Measurements from ENCODE around the gene ZFAND4.
"Not testable (repeated sequence)": the region's sequence is repeated elsewhere in the genome, so short reads cannot be mapped to it uniquely, and the experiment has no call there.

The ZFAND4 gene

DNA sequence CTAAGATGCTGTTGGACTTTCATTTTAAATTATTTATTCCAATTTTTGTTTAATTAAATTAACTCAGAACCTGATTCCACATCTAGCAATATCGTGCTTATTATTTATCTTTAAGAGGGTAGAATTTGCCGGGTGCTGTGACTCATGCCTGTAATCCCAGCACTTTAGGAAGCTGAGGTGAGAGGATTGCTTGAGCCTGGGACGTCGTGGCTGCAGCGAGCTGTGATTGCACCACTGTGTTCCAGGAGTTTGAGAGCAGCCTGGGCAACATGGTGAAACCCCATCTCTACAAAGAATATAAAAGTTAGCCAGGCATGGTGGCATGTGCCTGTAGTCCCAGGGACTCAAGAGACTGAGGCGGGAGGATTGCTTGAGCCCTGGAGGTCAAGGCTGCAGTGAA, 47.8 kb downstream of the ZFAND4 start:
- TF ChIP-seq, protein P1, sequence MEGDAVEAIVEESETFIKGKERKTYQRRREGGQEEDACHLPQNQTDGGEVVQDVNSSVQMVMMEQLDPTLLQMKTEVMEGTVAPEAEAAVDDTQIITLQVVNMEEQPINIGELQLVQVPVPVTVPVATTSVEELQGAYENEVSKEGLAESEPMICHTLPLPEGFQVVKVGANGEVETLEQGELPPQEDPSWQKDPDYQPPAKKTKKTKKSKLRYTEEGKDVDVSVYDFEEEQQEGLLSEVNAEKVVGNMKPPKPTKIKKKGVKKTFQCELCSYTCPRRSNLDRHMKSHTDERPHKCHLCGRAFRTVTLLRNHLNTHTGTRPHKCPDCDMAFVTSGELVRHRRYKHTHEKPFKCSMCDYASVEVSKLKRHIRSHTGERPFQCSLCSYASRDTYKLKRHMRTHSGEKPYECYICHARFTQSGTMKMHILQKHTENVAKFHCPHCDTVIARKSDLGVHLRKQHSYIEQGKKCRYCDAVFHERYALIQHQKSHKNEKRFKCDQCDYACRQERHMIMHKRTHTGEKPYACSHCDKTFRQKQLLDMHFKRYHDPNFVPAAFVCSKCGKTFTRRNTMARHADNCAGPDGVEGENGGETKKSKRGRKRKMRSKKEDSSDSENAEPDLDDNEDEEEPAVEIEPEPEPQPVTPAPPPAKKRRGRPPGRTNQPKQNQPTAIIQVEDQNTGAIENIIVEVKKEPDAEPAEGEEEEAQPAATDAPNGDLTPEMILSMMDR (IDR thresholded peaks at IDR 0.05; ENCODE audit: insufficient read depth, low read depth, low read length, missing control alignments) = no peak
- no peak for DNase-seq (ENCODE audit: low read depth)
- H3K4me3 ChIP-seq (ENCODE audit: low read length) = no peak overlapping the region

DNA sequence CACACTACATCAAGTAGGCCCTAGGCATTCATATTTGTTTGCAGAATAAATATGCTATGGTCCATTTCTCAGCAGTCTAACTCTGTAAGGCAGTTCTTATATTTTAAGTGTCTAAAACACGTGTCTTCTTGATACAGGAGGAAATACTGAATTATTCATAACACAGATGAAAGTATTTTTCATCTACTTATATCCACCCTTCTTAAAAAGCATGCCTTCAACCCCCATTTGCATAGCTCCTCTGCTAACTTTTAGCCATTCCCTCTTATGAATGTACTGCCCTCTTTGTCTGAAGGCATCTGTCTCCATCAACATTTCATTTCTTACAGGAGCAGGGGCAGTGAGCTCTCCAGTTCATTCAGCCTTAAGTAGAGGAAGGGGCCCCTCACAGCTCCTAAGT, 57.7 kb downstream of the ZFAND4 start:
- TF ChIP-seq, protein P1 (IDR thresholded peaks at IDR 0.05; ENCODE audit: insufficient read depth, low read depth, low read length, missing control alignments) = no peak
- H3K4me3 ChIP-seq (ENCODE audit: low read length) = no peak overlapping the region
- DNase-seq (ENCODE audit: low read depth) = no peak

DNA sequence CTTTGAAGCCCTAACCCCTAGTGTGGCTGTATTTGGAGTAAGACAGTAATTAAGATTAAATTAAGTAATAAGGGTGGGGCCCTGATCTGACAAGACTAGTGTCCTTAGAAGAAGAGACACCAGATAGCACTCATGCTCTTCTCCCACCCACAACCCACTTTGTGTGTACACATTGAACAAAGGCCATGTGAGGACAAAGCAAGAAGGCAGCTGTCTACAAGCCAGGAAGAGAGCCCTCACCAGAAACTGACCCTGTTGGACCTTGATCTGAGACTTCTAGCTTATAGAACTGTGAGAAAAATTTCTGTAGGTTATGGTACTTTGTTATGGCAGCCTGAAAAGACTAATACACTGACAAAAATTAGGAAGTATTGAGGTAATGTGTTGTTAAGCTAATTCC, 59.8 kb downstream of the ZFAND4 start:
- H3K4me3 ChIP-seq (ENCODE audit: low read length) = no peak overlapping the region
- DNase-seq (ENCODE audit: low read depth) = no peak
- TF ChIP-seq, protein P1 (IDR thresholded peaks at IDR 0.05; ENCODE audit: insufficient read depth, low read depth, low read length, missing control alignments) = no peak

DNA sequence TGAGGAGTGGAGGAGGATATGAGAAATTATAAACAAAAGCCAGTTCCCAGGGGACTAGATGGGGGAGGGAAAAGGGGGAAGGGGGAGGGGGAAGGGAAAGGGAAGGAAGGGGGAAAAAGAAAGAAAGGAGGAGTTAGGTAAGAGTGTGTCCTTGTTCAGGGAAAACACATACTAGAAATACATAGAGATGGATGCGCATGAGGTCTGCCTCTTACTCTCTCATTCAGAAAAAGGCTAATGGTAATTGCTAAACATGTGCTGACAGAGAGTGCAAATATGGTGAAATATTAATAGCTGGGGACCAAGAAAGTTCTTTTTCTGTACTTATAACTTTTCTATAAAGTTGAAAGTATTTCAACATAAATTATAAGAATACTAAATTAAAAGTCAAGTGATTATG, 64.5 kb downstream of the ZFAND4 start:
- no peak for DNase-seq (ENCODE audit: low read depth)
- no peak overlapping the region for H3K4me3 ChIP-seq (ENCODE audit: low read length)
- TF ChIP-seq, protein P1 (IDR thresholded peaks at IDR 0.05; ENCODE audit: insufficient read depth, low read depth, low read length, missing control alignments) = no peak

DNA sequence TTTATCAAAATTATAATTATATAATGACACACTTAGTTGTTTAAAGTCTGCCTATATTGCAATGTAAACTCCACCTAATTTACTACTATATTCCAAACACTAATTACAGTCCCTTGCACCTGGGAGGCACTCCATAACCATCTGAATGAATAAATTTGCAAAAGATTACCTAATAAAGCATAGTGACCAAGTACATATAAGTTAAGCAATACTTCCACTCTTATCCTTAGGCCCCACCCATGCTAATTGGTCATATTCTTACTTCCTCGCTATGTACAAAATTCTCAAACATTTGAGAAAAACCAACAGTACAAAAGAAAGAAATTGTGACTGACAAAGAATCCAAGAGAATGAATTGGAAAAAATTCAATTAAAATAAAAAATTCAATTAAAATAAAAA, 65.3 kb downstream of the ZFAND4 start:
- no peak overlapping the region for H3K4me3 ChIP-seq (ENCODE audit: low read length)
- no peak for DNase-seq (ENCODE audit: low read depth)
- TF ChIP-seq, protein P1 (IDR thresholded peaks at IDR 0.05; ENCODE audit: insufficient read depth, low read depth, low read length, missing control alignments) = no peak

DNA sequence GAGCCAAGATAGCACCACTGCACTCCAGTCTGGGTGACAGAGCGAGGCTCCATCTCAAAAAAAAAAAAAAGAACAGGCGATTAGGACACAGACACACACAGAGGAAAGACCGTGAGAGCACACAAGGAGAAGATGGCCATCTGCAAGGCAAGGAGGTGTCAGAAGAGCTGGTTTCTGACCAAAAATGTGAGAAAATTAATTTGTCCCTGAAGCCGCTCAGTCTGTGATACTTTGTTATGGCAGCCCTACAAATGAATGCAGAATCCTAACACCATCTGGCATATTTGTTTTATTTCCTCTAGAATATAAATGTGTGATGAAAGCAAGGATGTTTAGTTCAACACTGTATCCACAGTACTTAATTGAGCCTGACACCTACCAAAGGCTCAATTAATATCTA, 69.7 kb downstream of the ZFAND4 start:
- TF ChIP-seq, protein P1 (IDR thresholded peaks at IDR 0.05; ENCODE audit: insufficient read depth, low read depth, low read length, missing control alignments) = no peak
- DNase-seq (ENCODE audit: low read depth) = no peak
- H3K4me3 ChIP-seq (ENCODE audit: low read length) = no peak overlapping the region

DNA sequence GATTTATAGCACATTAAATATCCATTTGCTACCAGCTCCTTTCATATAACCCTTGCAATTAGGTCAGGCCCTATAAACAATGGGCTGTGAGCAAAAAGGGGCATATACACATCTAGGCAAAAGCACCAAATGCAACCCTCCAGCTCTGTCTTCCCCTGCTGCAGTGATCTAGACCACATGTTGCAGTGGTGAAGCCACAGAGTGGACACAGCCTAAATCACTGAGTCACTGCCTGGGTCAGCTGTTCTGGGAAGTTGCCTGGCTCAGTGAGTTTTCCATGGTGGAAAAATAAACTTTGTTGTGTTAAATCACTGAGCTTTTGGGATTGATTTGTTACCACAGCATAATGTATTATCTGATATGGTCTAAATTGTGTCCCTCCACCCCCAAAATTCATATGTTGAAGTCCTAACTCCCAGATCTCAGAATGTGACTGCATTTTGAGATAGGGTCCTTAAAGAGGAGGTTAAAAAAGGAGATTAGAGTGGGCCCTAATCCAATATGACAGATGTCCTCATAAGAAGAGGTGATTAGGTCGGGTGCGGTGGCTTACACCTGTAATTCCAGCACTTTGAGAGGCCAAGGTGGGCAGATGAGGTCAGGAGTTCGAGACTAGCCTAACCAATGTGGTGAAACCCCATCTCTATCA, 70.4 kb downstream of the ZFAND4 start:
- peak; percentile 9 for DNase-seq (ENCODE audit: low read depth)
- TF ChIP-seq, protein P1 (IDR thresholded peaks at IDR 0.05; ENCODE audit: insufficient read depth, low read depth, low read length, missing control alignments) = no peak

DNA sequence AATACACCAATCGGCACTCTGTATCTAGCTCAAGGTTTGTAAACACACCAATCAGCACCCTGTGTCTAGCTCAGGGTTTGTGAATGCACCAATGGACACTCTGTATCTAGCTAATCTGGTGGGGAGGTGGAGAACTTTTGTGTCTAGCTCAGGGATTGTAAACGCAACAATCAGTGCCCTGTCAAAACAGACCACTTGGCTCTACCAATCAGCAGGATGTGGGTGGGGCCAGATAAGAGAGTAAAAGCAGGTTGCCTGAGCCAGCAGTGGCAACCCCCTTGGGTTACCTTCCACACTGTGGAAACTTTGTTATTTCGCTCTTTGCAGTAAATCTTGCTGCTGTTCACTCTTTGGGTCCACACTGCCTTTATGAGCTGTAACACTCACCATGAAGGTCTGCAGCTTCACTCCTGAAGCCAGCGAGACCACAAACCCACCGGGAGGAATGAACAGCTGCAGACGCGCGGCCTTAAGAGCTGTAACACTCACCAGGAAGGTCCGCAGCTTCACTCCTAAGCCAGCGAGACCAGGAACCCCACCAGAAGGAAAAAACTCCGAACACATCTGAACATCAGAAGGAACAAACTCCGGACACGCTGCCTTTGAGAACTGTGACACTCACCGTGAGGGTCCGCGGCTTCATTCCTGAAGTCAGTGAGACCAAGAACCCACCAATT, 71.2 kb downstream of the ZFAND4 start:
- DNase-seq (ENCODE audit: low read depth); H3K4me3 ChIP-seq (ENCODE audit: low read length): not testable (repeated sequence)

More for the DNA sequence above, 70.4 kb downstream of the ZFAND4 start:
- H3K4me3 ChIP-seq (ENCODE audit: low read length) = no peak overlapping the region

DNA sequence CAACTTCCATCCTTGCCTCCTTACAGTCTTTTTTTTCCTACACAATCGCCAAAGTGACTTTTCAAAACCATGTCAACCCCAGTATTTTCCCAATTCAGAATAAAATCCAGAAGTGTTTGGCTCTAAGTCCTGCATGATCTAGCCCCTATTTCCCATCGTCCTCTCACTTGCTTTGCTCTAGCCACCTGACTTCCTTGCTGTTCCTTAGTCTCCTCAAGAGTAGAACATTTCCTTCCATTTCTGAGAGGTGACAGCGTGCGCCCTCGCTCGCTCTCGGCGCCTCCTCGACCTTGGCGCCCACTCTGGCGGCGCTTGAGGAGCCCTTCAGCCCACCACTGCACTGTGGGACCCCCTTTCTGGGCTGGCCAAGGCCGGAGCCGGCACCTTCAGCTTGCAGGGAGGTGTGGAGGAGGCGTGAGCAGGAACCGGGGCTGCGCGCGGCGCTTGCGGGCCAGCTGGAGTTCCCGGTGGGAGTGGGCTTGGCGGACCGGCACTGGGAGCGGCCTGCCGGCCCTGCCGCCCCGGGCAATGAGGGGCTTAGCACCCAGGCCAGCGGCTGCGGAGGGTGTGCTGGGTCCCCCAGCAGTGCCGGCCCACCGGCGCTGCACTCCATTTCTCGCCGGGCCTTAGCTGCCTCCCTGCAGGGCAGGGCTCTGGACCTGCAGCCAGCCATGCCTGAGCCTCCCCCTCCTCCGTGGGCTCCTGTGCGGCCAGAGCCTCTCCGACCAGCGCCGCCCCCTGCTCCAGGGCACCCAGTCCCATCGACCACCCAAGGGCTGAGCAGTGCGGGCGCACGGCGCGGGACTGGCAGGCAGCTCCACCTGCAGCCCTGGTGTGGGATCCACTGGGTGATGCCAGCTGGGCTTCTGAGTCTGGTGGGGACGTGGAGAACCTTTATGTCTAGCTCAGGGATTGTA, 72.0 kb downstream of the ZFAND4 start:
- not testable (repeated sequence) for DNase-seq (ENCODE audit: low read depth)

More for the DNA sequence above, 72.0 kb downstream of the ZFAND4 start:
- H3K4me3 ChIP-seq (ENCODE audit: low read length) = peak overlapping the region; percentile 21

Measured in epithelial cell of esophagus (primary cell).